ENCODE measurements around the gene BCL2L1. TPM values are rescaled to one million over a fixed set of nuclear protein-coding genes. Genes with fewer than 3 reads are reported as not detected.

BCL2L1 gene
- total and polyA plus RNA-seq, 10 donors, result 18.7 to 167 (median 87.6) TPM

DNA sequence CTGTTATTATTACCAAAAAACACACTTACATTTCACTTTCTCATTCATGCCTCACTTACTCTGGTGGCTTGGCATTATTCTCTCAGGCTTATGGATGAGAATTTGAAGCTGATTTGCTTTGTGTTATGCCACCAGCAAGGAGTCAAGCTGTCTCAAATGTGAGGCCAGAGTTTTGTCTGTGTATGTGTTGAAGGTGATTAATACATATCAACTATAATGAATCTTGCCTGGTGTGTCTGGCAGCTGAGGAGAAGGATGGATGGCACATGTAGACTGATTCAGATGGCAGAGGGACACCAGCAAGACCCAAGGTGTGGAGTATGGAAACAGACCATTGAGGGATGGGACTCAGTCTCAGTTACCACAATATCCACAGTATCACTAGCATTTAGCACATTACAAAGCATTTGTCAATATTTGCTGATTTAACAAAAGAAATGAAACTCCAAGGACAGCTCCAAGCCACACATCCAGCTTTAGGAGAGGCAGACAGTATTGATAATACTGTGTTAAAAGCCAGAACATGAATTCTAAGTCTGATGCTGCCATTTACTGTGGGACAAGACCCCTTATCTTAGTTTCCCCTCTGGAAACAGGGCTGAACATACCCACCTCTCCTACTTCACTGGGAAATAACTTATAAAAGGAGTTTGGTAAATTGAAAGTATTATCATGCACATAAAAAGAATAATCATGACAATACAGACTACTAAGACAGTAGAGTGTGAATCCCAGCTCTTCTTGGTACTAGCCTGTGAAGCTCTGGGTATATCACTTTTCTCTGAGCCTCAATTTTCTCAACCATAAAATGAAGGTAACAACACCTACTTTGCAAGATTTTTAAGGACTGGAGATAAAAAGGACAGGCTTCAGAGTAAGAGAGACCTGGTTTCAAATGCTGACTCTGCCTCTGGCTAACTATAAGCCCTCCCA is 11.2 kb downstream of the BCL2L1 start:
- DNase-seq, result no peak
- TF ChIP-seq CTCF (IDR thresholded peaks at IDR 0.05 in 8 of 11, conservative IDR thresholded peaks at IDR 0.05 in 3 of 11) (no peak), POLR2A (IDR thresholded peaks at IDR 0.05) (no peak), POLR2AphosphoS5 (IDR thresholded peaks at IDR 0.05) (no peak)
- no peak overlapping the region for H3K4me3 ChIP-seq
- H3K9me3 ChIP-seq, result no peaks in the 10 kb centered on the region
- H3K4me1 ChIP-seq, result peaks cover 39 to 100% (median 86%) of the 10 kb centered on the region in 6 donors
- H3K36me3 ChIP-seq, result peaks cover 0 to 100% (median 26%) of the 10 kb centered on the region in 6 donors
- peak overlapping the region in 7 of 8 donors; percentile 50 to 97 (median 97) for H3K27ac ChIP-seq
- H3K27me3 ChIP-seq (replicated peaks in 1 of 7), result no peaks in the 10 kb centered on the region
- intact Hi-C loops (cut with DNase I; ENCODE audit: low total_unique reads), result loop anchor here (5.0 kb wide), 1 partner anchor 34 kb away; no protein-coding TSS in a partner anchor

DNA sequence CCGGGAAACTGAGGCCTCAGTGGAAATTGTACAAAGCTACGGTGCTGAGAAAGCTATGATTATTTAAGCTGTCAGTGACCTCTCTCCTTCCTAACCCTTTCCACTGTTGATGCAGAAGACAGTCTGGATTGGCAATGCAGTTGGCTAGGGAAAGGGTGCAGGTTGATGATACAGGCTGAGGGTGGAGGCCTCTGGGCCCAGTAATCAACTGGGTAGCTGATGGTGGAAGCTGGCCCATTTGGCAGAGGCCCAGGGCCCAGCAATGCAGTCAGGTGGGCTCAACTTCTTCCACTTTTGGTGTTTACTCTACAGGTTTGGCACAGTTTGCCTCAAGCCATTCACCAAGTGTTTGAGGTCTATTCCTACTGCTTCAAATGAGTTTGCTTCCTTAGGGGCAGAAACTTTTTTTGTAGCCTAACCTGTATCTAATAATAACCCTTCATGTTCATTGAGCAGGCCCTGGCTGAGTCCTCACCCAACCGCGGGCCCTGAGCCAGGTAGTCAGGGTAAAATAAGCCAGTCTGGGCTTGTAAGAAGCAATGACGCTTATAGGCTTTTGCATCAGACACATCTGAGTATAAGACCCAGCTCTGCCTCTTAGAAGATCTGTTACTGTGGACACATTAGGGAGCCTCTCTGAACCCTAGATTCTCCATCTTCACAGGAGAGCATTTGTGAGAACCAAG is 12.1 kb downstream of the BCL2L1 start:
- TF ChIP-seq CTCF (IDR thresholded peaks at IDR 0.05 in 8 of 11, conservative IDR thresholded peaks at IDR 0.05 in 3 of 11) (no peak), POLR2A (IDR thresholded peaks at IDR 0.05) (no peak), POLR2AphosphoS5 (IDR thresholded peaks at IDR 0.05) (no peak)

DNA sequence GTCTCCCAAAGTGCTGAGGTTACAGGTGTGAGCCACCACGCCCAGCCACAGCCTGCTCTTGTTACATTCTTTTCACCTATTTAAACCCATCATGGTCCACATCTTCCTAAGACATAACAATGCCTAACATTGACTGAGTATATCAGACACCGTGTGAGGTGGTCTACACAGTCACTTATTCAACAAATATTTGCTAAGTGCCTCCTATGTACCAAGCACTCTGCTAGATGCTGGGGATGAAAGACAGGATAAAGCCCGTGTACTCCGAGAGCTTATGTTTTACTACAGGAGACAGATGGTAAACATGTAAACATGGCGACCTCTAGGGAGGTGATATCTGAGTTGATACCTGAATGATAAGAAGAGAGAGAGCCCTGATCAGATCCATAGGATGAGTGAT is 12.7 kb downstream of the BCL2L1 start:
- Histone ChIP-seq H3K4me1 (peaks cover 35 to 100% (median 85%) of the 10 kb centered on the region in 6 donors), H3K27ac (peak overlapping the region in 4 of 8 donors; percentile 97), H3K27me3 (replicated peaks in 1 of 7) (no peaks in the 10 kb centered on the region), H3K9me3 (no peaks in the 10 kb centered on the region), H3K36me3 (peaks cover 0 to 100% (median 29%) of the 10 kb centered on the region in 6 donors), H3K4me3 (no peak overlapping the region)
- TF ChIP-seq POLR2A (IDR thresholded peaks at IDR 0.05), result no peak
- no peak for TF ChIP-seq CTCF (IDR thresholded peaks at IDR 0.05 in 8 of 11, conservative IDR thresholded peaks at IDR 0.05 in 3 of 11)
- no peak for TF ChIP-seq POLR2AphosphoS5 (IDR thresholded peaks at IDR 0.05)
- DNase-seq, result no peak
- 81 to 92% (median 92%) methylated on average over 5 of the region's 5 CpGs for WGBS, 5 donors
- intact Hi-C loops (cut with DNase I; ENCODE audit: low total_unique reads), result loop anchor here (5.0 kb wide), 1 partner anchor 33 kb away; no protein-coding TSS in a partner anchor

More for the DNA sequence above, 12.1 kb downstream of the BCL2L1 start:
- Histone ChIP-seq H3K4me1 (peaks cover 35 to 100% (median 85%) of the 10 kb centered on the region in 6 donors), H3K36me3 (peaks cover 0 to 100% (median 29%) of the 10 kb centered on the region in 6 donors), H3K27ac (peak overlapping the region in 4 of 8 donors; percentile 97), H3K4me3 (no peak overlapping the region), H3K27me3 (replicated peaks in 1 of 7) (no peaks in the 10 kb centered on the region), H3K9me3 (no peaks in the 10 kb centered on the region)
- DNase-seq, result no peak
- 87 to 94% (median 92%) methylated on average over 5 of the region's 5 CpGs for WGBS, 5 donors
- intact Hi-C loops (cut with DNase I; ENCODE audit: low total_unique reads), result loop anchor here (5.0 kb wide), 1 partner anchor 33 kb away; no protein-coding TSS in a partner anchor
